Measurements from ENCODE around the gene CFAP74. TPM values are rescaled to one million over a fixed set of nuclear protein-coding genes. Genes with fewer than 3 reads are reported as not detected.

The CFAP74 gene
- total and polyA plus RNA-seq, 2 of the 13 experiments (the other 11 are each of a cell fraction or from before 2014, with no cell fraction given) = 0.27 to 0.62 TPM

GRCh38 chr1:1920608-1921458, 82.8 kb downstream of the CFAP74 start (continued):
- TF ChIP-seq ZBTB14 (CRISPR knock-in tag; IDR thresholded peaks at IDR 0.05) = no peak
- no peak for TF ChIP-seq ZBTB20 (CRISPR knock-in tag; IDR thresholded peaks at IDR 0.05; ENCODE audit: borderline replicate concordance, low read depth)
- no peak for TF ChIP-seq ZBTB39 (CRISPR knock-in tag; IDR thresholded peaks at IDR 0.05)
- TF ChIP-seq GMEB2 (CRISPR knock-in tag; IDR thresholded peaks at IDR 0.05; ENCODE audit: low read depth) = no peak
- no peak for TF ChIP-seq KDM4B (CRISPR knock-in tag; IDR thresholded peaks at IDR 0.05)
- TF ChIP-seq RARG (CRISPR knock-in tag; IDR thresholded peaks at IDR 0.05; ENCODE audit: low read depth) = no peak
- no peak for TF ChIP-seq TCF12 (IDR thresholded peaks at IDR 0.05)
- TF ChIP-seq TCF12 (CRISPR knock-in tag; IDR thresholded peaks at IDR 0.05) = 0 out of 2 replicates have a peak, but pooled peaks have one; percentile 1
- peak; percentile 41 for TF ChIP-seq PHF5A (CRISPR knock-in tag; IDR thresholded peaks at IDR 0.05; ENCODE audit: low read depth, unreplicated experiment)
- TF ChIP-seq ZNF687 (CRISPR knock-in tag; IDR thresholded peaks at IDR 0.05) = peak; percentile 94
- TF ChIP-seq ATF3 (CRISPR knock-in tag; IDR thresholded peaks at IDR 0.05) = no peak
- no peak for TF ChIP-seq U2AF1 (optimal IDR thresholded peaks at IDR 0.05; ENCODE audit: low read depth, low read length)
- TF ChIP-seq MTA1 (CRISPR knock-in tag; IDR thresholded peaks at IDR 0.05; ENCODE audit: borderline replicate concordance) = peak; percentile 76; the same call in 1 of the 2 replicates
- no peak for TF ChIP-seq BRF2 (CRISPR knock-in tag; IDR thresholded peaks at IDR 0.05)
- TF ChIP-seq JDP2 (CRISPR knock-in tag; IDR thresholded peaks at IDR 0.05; ENCODE audit: borderline replicate concordance) = no peak
- no peak for TF ChIP-seq RBM39 (IDR thresholded peaks at IDR 0.05; ENCODE audit: low read depth, low read length, poor library complexity, severe bottlenecking)
- TF ChIP-seq ZSCAN9 (CRISPR knock-in tag; IDR thresholded peaks at IDR 0.05; ENCODE audit: borderline replicate concordance) = no peak

All from HepG2 (cell line).